Peyer's patch (tissue), 4 donors: ENCODE results near the gene LINGO3. TPM values are rescaled to one million over a fixed set of nuclear protein-coding genes. Genes with fewer than 3 reads are reported as not detected.
A peak's percentile ranks its signal among the peaks of the same experiment; 100 is the strongest.

Experiments
- DNase-seq, 3 donors: peaks; one replicate each; pipeline ENCODE4 v3.0.0-alpha.2; 2017 to 2019
- H3K27ac ChIP-seq, 4 donors: fragments of 200-600 bp; sonication (generic); one replicate each; pipeline ENCODE4 v1.5.1; 2016 to 2019
- H3K27me3 ChIP-seq, 2 donors: fragments of 200-600 bp; sonication (generic); one replicate each; pipeline ENCODE4 v1.5.1; 2019
- H3K36me3 ChIP-seq, 3 donors: fragments of 200-600 bp; sonication (generic); one replicate each; pipeline ENCODE4 v1.5.1; 2016 to 2019
- H3K4me1 ChIP-seq, 4 donors: fragments of 200-600 bp; sonication (generic); one replicate each; pipeline ENCODE4 v1.5.1; 2016 to 2019
- H3K4me3 ChIP-seq, 4 donors: fragments of 200-600 bp; sonication (generic); 1 replicate in 3 of 4; 2 replicates in 1 of 4; pipeline ENCODE4 v1.5.1; 2016 to 2019; ENCODE audit warnings: mild to moderate bottlenecking in 1 of 4
- H3K9me3 ChIP-seq, 4 donors: fragments of 200-600 bp; sonication (generic); one replicate each; pipeline ENCODE4 v1.5.1; 2016 to 2019; ENCODE audit warnings: mild to moderate bottlenecking in 1 of 4
- CTCF ChIP-seq, 6 experiments: fragments of 450-650 bp in 4 of 6; fragments of 200-600 bp in 2 of 6; sonication (generic) in 1 of 6; IDR thresholded peaks; one replicate each; pipeline ENCODE4 v1.5.1; 2017 to 2019; ENCODE audit warnings: antibody characterized with exemption in 6 of 6, mild to moderate bottlenecking in 3 of 6, moderate library complexity in 1 of 6
- POLR2A ChIP-seq, 2 donors: fragments of 450-650 bp; IDR thresholded peaks; one replicate each; pipeline ENCODE4 v1.5.1; 2017; ENCODE audit warnings: antibody characterized with exemption in 2 of 2, mild to moderate bottlenecking in 2 of 2, moderate library complexity in 2 of 2
- total RNA-seq, 4 donors: library from RNA; depleted of rRNA; stranded (reverse); fragments of >200 nt; gene quantifications; one replicate each; pipeline ENCODE4 v1.1.0, GENCODE V29; 2016

LINGO3 gene
- total RNA-seq, 4 donors from 2014 or later, result 0.54 to 5.0 TPM; not detected in 2

- peaks cover 0 to 15% (median 0%) of the 10 kb centered on the region in 3 donors for H3K36me3 ChIP-seq
- no peaks in the 10 kb centered on the region for H3K9me3 ChIP-seq
- peaks cover 0 to 70% (median 41%) of the 10 kb centered on the region in 4 donors for H3K4me1 ChIP-seq
- DNase-seq, result peak in 2 of 3 donors; percentile 93 to 96
- H3K27ac ChIP-seq, result peak overlapping the region; percentile 88 to 98 (median 90)
- peak; percentile 95 to 98 for TF ChIP-seq POLR2A (IDR thresholded peaks at IDR 0.05)
- TF ChIP-seq CTCF (IDR thresholded peaks at IDR 0.05), result no peak
- H3K27me3 ChIP-seq, result no peaks in the 10 kb centered on the region
- peak overlapping the region in 2 of 4 donors; percentile 43 to 87 for H3K4me3 ChIP-seq
These were observed 22.8 kb upstream of the LINGO3 start for GRCh38 chr19:2330632-2331284.

- Histone ChIP-seq H3K9me3 (no peaks in the 10 kb centered on the region), H3K4me3 (peak overlapping the region in 2 of 4 donors; percentile 43 to 87), H3K36me3 (peaks cover 0 to 20% (median 0%) of the 10 kb centered on the region in 3 donors), H3K4me1 (peaks cover 0 to 70% (median 45%) of the 10 kb centered on the region in 4 donors), H3K27me3 (no peaks in the 10 kb centered on the region), H3K27ac (peak overlapping the region; percentile 88 to 98 (median 90))
- TF ChIP-seq CTCF (IDR thresholded peaks at IDR 0.05) (no peak), POLR2A (IDR thresholded peaks at IDR 0.05) (no peak)
- no peak for DNase-seq
These were observed 22.3 kb upstream of the LINGO3 start for GRCh38 chr19:2330255-2330631.

GRCh38 chr19:2329501-2329916 lies 21.6 kb upstream of the LINGO3 start:
- peak in 1 of 3 donors; percentile 64 for DNase-seq
- Histone ChIP-seq H3K4me3 (peak overlapping the region; percentile 75 to 99 (median 88)), H3K27me3 (no peaks in the 10 kb centered on the region), H3K9me3 (no peaks in the 10 kb centered on the region), H3K27ac (peak overlapping the region in 3 of 4 donors; percentile 89 to 98 (median 92)), H3K4me1 (peaks cover 0 to 67% (median 48%) of the 10 kb centered on the region in 4 donors), H3K36me3 (peaks cover 0 to 21% (median 0%) of the 10 kb centered on the region in 3 donors)
- TF ChIP-seq POLR2A (IDR thresholded peaks at IDR 0.05) (no peak), CTCF (IDR thresholded peaks at IDR 0.05) (no peak)

GRCh38 chr19:2329149-2329478 lies 21.2 kb upstream of the LINGO3 start:
- peaks cover 0 to 22% (median 0%) of the 10 kb centered on the region in 3 donors for H3K36me3 ChIP-seq

GRCh38 chr19:2328401-2329148 lies 20.6 kb upstream of the LINGO3 start, which contains the start of the genes LSM7 and SPPL2B:
Gene LSM7, minus strand, starts transcription at chr19:2328586. Its CDS starts 20 bp downstream, at chr19:2328566.
Gene SPPL2B, plus strand, starts transcription at chr19:2328684. Its CDS starts 26 bp downstream, at chr19:2328710.
- Histone ChIP-seq H3K9me3 (no peaks in the 10 kb centered on the region), H3K36me3 (peaks cover 0 to 27% (median 0%) of the 10 kb centered on the region in 3 donors), H3K27ac (peak within 1 kb of the TSS; percentile 79 to 98 (median 90)), H3K4me3 (peak within 1 kb of the TSS; percentile 75 to 99 (median 88)), H3K4me1 (peaks cover 0 to 58% (median 48%) of the 10 kb centered on the region in 4 donors), H3K27me3 (no peaks in the 10 kb centered on the region)
- peak in 2 of 6 experiments; percentile 0 to 3 for TF ChIP-seq CTCF (IDR thresholded peaks at IDR 0.05)
- TF ChIP-seq POLR2A (IDR thresholded peaks at IDR 0.05), result peak; percentile 87 to 95
- DNase-seq, result peak; percentile 87 to 96 (median 95)

More at GRCh38 chr19:2329149-2329478, 21.2 kb upstream of the LINGO3 start:
- H3K27ac ChIP-seq, result peak overlapping the region; percentile 79 to 98 (median 90)
- H3K9me3 ChIP-seq, result no peaks in the 10 kb centered on the region
- H3K4me3 ChIP-seq, result peak overlapping the region; percentile 75 to 99 (median 88)
- DNase-seq, result no peak
- H3K4me1 ChIP-seq, result peaks cover 0 to 63% (median 50%) of the 10 kb centered on the region in 4 donors
- TF ChIP-seq POLR2A (IDR thresholded peaks at IDR 0.05), result no peak
- no peak for TF ChIP-seq CTCF (IDR thresholded peaks at IDR 0.05)
- no peaks in the 10 kb centered on the region for H3K27me3 ChIP-seq
